ENCODE data around the gene USP25.

- TF ChIP-seq NKRF (IDR thresholded peaks at IDR 0.05; ENCODE audit: borderline replicate concordance): peak; percentile 38; the same call in 1 of the 2 replicates
- TF ChIP-seq ZBTB17 (CRISPR knock-in tag; IDR thresholded peaks at IDR 0.05): no peak
- TF ChIP-seq REST (IDR thresholded peaks at IDR 0.05; ENCODE audit: borderline replicate concordance): no peak
- no peak for TF ChIP-seq REST (CRISPR knock-in tag; IDR thresholded peaks at IDR 0.05; ENCODE audit: low read depth)
- 0 out of 2 replicates have a peak, but pooled peaks have one; percentile 31 for TF ChIP-seq L3MBTL2 (IDR thresholded peaks at IDR 0.05)
- no peak for TF ChIP-seq U2AF1 (optimal IDR thresholded peaks at IDR 0.05; ENCODE audit: low read depth, low read length)
- no peak for TF ChIP-seq AFF4 (CRISPR knock-in tag; IDR thresholded peaks at IDR 0.05)
- no peak for TF ChIP-seq BRD4 (IDR thresholded peaks at IDR 0.05)
- no peak for TF ChIP-seq CBX5 (IDR thresholded peaks at IDR 0.05; ENCODE audit: borderline replicate concordance, low read depth)
- TF ChIP-seq TFE3 (CRISPR knock-in tag; IDR thresholded peaks at IDR 0.05): no peak
Observed at GRCh38 chr21:15730484-15731242, 881 bp downstream of the USP25 start.
